Mesothelial cell of epicardium (in vitro differentiated cells): ENCODE measurements around the gene ACADL. TPM values are rescaled to one million over a fixed set of nuclear protein-coding genes. Genes with fewer than 3 reads are reported as not detected.

Experiments
- DNase-seq, 2 experiments: peaks; one replicate each; pipeline ENCODE4 v3.0.0; 2021; ENCODE audit warnings: low spot score in 2 of 2; ENCODE audit not compliant: unreplicated experiment in 2 of 2
- H3K27ac Mint-ChIP-seq: 2 replicates; pipeline ENCODE4 v1.8.0; 2021; ENCODE audit warnings: mixed read lengths
- H3K27me3 Mint-ChIP-seq: 2 replicates; pipeline ENCODE4 v1.8.0; 2021; ENCODE audit warnings: low read depth, mixed read lengths
- H3K36me3 Mint-ChIP-seq: 2 replicates; pipeline ENCODE4 v1.8.0; 2021; ENCODE audit warnings: mixed read lengths
- H3K4me1 Mint-ChIP-seq: 2 replicates; pipeline ENCODE4 v1.8.0; 2021; ENCODE audit warnings: mixed read lengths
- H3K4me3 Mint-ChIP-seq: 2 replicates; pipeline ENCODE4 v1.8.0; 2021; ENCODE audit warnings: mild to moderate bottlenecking, moderate library complexity, mixed read lengths
- H3K9me3 Mint-ChIP-seq: 2 replicates; pipeline ENCODE4 v1.8.0; 2021; ENCODE audit warnings: mixed read lengths
- CTCF ChIP-seq: fragments of 200-600 bp; sonication (generic); IDR thresholded peaks from one replicate; pipeline ENCODE4 v1.5.0; 2021; ENCODE audit warnings: antibody characterized with exemption; ENCODE audit not compliant: unreplicated experiment
- total RNA-seq: library from RNA; stranded (reverse); gene quantifications from 3 replicates; pipeline ENCODE4 v1.2.1, GENCODE V29; 2021

Gene ACADL
- total RNA-seq, 1 donor from 2014 or later, result 13.2 TPM

- no peak overlapping the region for H3K4me3 Mint-ChIP-seq
- TF ChIP-seq CTCF, result no peak
- no peaks in the 10 kb centered on the region for H3K4me1 Mint-ChIP-seq
- DNase-seq, result no peak
- H3K27me3 Mint-ChIP-seq, result no peaks in the 10 kb centered on the region
- H3K27ac Mint-ChIP-seq, result no peak overlapping the region
- H3K9me3 Mint-ChIP-seq, result no peaks in the 10 kb centered on the region
- H3K36me3 Mint-ChIP-seq, result no peaks in the 10 kb centered on the region
These were observed 17.3 kb downstream of the ACADL start for GRCh38 chr2:210207929-210208328.

- no peaks in the 10 kb centered on the region for H3K9me3 Mint-ChIP-seq
- DNase-seq, result no peak
- H3K4me1 Mint-ChIP-seq, result no peaks in the 10 kb centered on the region
- H3K27ac Mint-ChIP-seq, result no peak overlapping the region
- no peaks in the 10 kb centered on the region for H3K36me3 Mint-ChIP-seq
- no peak for TF ChIP-seq CTCF
- no peak overlapping the region for H3K4me3 Mint-ChIP-seq
- H3K27me3 Mint-ChIP-seq, result no peaks in the 10 kb centered on the region
These were observed 21.7 kb downstream of the ACADL start for GRCh38 chr2:210203558-210203957.

GRCh38 chr2:210203147-210203546, 22.1 kb downstream of the ACADL start:
- no peaks in the 10 kb centered on the region for H3K9me3 Mint-ChIP-seq
- H3K4me1 Mint-ChIP-seq, result no peaks in the 10 kb centered on the region
- no peak overlapping the region for H3K4me3 Mint-ChIP-seq
- no peak for DNase-seq
- no peaks in the 10 kb centered on the region for H3K36me3 Mint-ChIP-seq
- no peak overlapping the region for H3K27ac Mint-ChIP-seq
- no peak for TF ChIP-seq CTCF
- H3K27me3 Mint-ChIP-seq, result no peaks in the 10 kb centered on the region

GRCh38 chr2:210199854-210200253, 25.4 kb downstream of the ACADL start:
- DNase-seq, result no peak
- H3K9me3 Mint-ChIP-seq, result no peaks in the 10 kb centered on the region
- H3K27ac Mint-ChIP-seq, result no peak overlapping the region
- no peak overlapping the region for H3K4me3 Mint-ChIP-seq
- no peak for TF ChIP-seq CTCF
- peaks cover 5% of the 10 kb centered on the region for H3K4me1 Mint-ChIP-seq
- no peaks in the 10 kb centered on the region for H3K36me3 Mint-ChIP-seq
- no peaks in the 10 kb centered on the region for H3K27me3 Mint-ChIP-seq

- no peaks in the 10 kb centered on the region for H3K9me3 Mint-ChIP-seq
- no peak overlapping the region for H3K27ac Mint-ChIP-seq
- DNase-seq, result no peak
- H3K4me3 Mint-ChIP-seq, result no peak overlapping the region
- H3K4me1 Mint-ChIP-seq, result peaks cover 7% of the 10 kb centered on the region
- H3K27me3 Mint-ChIP-seq, result no peaks in the 10 kb centered on the region
- H3K36me3 Mint-ChIP-seq, result no peaks in the 10 kb centered on the region
- TF ChIP-seq CTCF, result peak; percentile 72
These were observed 26.0 kb downstream of the ACADL start for GRCh38 chr2:210199186-210199765.

- no peaks in the 10 kb centered on the region for H3K36me3 Mint-ChIP-seq
- peaks cover 7% of the 10 kb centered on the region for H3K4me1 Mint-ChIP-seq
- no peak overlapping the region for H3K27ac Mint-ChIP-seq
- H3K9me3 Mint-ChIP-seq, result no peaks in the 10 kb centered on the region
- no peak for DNase-seq
- no peak overlapping the region for H3K4me3 Mint-ChIP-seq
- H3K27me3 Mint-ChIP-seq, result no peaks in the 10 kb centered on the region
- no peak for TF ChIP-seq CTCF
These were observed 26.9 kb downstream of the ACADL start for GRCh38 chr2:210198326-210198725.
